ENCODE results near the gene LCE1B.

The LCE1B gene

DNA sequence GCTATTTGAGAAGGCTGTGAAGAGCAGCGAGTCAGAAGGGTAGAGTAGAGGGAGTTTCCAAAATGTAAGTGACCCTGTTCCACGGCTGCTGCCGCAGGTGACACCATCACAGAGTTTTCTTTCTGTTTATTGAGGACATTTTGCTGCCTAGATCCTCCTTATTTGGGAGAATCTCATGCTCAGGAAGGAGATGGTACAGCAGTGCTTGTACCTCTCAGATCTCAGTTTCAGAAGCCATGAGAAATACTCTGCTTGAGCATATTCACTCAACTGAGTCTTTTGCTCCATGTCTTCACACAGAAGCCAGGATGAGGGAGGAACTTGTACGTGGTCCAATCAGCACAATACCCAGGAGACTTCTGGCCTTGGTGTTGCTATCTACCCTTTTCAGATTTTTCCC lies 49.6 kb downstream of the LCE1B start:
- no peak for DNase-seq (ENCODE audit: low spot score)

Data from pons (tissue), 1 donor.